ENCODE results near the gene SSR3.
"Not testable (repeated sequence)": the region's sequence is repeated elsewhere in the genome, so short reads cannot be mapped to it uniquely, and the experiment has no call there.

Gene SSR3

DNA sequence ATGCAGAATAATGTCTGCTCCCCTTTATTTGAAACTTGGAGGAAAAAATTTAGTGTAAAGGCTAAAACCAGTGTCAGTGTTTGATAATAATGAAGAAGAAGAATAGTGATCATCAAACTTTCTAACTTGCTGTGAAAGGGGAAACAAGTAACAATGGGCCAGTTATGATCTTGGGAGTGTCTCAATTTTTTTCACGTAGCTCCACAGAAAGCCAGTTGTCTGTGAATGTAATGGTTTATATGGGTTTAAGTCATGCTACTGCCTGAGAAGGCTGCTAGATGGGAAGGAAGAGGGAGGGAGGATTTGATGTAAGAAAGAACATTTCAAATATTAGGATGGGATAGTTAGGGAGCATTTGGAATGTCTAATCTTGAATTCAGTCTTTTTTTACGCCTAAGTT, 21.1 kb upstream of the SSR3 start:
- DNase-seq (ENCODE audit: low read depth) = no peak

DNA sequence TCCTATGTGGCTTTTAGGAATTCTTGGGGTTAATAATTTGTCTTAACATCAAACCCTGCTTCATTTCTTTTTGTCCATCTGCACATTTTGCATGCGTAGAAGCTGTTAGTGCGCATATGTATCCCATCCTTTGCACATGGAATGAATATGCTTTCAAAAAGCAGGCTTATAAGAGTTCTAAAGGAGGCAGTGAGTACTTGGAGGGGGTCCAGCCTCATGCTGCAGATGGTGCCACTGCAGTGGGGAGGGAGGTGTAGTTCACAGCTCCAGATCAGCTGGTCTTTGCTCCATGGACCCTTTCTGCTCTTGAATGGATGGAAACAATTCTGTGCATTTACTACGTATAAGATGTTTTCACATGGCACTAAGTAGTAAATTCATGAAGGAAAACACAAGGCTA, 20.7 kb upstream of the SSR3 start:
- DNase-seq (ENCODE audit: low read depth) = no peak

DNA sequence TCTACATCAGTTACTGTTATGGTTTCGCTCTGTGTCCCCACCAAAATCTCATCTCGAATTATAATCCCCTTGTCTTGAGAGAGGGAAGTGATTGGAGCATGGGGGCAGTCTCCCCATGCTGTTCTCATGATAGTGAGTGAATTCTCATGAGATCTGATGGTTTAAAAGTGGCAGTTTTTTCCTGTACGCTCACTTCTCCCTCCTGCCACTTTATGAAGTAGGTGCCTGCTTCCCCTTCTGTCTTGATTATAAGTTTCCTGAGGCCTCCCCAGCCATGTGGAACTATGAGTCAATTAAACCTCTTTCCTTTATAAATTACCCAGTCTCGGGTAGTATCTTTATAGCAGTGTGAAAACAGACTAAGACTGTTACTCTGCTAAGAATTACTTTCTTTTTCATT, 15.0 kb upstream of the SSR3 start:
- DNase-seq (ENCODE audit: low read depth) = not testable (repeated sequence)

DNA sequence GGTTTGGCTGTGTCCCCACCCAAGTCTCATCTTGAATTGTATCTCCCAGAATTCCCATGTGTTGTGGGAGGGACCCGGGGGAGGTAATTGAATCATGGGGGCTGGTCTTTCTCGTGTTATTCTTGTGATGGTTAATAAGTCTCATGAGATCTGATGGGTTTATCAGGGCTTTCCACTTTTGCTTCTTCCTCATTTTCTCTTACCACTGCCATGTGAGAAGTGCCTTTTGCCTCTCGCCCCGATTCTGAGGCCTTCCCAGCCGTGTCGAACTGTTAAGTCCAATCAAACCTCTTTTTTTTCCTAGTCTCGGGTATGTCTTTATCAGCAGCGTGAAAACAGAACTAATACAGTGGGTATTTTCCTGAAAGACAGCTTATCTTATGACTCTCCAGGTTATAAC, 14.1 kb upstream of the SSR3 start:
- not testable (repeated sequence) for DNase-seq (ENCODE audit: low read depth)

DNA sequence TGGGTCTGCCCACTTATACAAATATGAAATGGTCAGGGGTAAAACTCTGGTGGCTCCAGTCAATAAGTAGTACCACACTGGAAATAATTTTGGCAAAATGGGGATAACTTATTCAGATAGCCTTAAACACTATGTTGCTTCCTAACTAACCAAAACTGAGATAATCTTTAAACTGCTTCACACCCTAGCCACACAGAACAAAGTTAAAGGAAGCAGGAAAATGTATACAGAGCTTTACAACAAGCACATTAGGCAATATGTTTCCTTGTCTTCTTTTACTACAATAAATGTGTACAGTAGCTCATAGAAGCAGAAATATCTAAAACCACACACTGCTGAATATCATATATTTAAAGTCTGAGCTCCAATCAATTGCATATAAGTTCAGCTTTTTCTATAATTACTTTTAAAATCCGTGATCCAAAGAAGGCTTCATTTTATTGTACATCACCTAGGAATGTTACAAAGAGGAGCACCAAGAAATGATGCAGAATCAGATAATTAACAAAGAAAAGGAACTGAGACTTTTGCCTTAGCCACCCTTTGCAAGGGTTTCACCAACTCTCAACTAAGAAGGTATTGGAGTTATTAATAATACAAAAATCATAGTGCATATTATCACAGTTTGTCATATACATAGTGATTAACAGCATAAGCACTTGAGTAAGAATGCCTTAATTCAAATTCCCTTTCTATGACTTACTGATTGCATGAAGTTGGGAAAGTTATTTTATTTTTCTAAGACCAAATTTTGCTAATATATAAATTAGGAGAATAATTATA, 9.2 kb upstream of the SSR3 start:
- no peak for DNase-seq (ENCODE audit: low read depth)

DNA sequence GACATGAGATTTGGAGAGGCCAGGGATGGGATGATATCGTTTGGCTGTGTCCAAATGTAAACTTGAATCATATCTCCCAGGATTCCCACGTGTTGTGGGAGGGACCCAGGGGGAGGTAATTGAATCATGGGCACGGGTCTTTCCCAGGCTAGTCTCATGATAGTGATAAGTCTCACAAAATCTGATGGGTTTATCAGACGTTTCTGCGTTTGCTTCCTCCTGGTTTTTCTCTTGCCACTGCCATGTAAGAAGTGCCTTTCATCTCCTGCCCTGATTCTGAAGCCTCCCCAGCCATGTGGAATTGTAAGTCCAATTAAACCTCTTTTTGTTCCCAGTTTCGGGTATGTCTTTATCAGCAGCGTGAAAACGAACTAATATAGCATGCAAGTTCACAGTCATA, 7.6 kb upstream of the SSR3 start:
- DNase-seq (ENCODE audit: low read depth) = not testable (repeated sequence)

DNA sequence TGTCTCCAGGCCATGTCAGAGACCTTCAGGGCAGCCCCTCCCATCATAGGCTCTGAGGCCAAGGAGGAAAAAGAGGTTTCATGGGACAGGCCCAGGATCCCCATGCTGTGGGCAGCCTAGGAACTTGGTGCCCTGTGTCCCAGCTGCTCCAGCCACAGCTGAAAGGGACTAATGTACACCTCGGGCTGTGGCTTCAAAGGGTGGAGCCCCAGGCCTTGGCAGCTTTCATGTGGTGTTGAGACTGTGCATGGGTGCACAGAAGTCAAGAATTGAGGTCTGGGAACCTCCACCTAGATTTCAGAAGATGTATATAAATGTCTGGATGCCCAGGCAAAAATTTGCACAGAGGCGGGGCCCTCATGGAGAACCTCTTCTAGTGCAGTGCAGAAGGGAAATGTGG, 6.6 kb upstream of the SSR3 start:
- DNase-seq (ENCODE audit: low read depth) = no peak

DNA sequence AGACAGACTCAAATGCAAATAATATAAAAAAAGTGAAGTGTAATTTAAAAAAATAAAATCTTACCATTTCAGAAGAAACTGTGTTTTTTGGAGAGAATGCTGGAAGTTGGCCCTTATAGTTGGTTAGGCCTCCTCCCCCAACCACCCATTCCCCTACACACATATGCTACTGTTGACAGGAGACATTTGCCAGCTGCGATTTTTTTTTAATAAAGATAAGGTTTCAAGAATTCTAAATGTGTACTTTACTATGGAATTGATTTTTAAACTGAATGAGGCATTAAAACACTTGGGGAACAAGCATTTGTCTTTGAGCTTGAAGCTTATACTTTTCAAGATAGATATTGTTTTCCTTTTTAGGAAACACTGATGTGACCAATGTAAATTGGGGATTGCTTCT, 4.4 kb upstream of the SSR3 start:
- no peak for DNase-seq (ENCODE audit: low read depth)

DNA sequence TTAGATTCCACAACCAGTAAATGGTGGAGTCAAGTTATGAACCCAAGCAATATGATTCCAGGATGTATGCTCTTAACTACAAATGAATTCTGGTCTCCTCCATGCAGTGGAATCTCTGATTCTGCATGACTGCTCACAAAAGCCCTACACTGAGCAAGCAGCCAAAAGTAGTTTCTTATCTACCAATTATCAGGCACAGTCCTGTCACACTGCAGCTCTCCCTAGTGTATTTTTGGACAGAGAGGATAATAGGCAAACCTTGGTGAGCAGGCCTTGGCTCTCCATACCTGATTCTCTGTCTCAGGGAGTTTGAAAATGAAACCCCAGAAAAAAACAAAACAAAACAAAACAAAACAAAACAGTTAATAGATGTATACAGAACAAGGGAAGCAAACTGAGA, 3.5 kb upstream of the SSR3 start:
- DNase-seq (ENCODE audit: low read depth) = no peak

DNA sequence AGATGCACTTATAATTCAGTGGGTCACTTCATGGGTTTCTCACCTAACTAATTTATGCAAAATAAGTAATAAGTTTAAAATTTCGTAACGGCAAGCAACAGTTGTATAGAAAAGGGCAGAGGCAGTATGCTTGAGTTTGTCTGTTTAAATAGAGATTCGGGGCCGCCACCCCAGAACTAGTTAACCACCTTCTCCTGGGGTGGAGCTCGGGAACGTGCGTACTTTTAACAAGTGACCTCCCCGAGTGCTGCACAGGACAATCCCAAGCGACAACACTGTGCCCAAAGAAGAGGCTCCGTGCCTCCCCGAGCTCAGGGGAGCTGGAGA, 439 bp downstream of the SSR3 start:
- no peak for DNase-seq (ENCODE audit: low read depth)

DNA sequence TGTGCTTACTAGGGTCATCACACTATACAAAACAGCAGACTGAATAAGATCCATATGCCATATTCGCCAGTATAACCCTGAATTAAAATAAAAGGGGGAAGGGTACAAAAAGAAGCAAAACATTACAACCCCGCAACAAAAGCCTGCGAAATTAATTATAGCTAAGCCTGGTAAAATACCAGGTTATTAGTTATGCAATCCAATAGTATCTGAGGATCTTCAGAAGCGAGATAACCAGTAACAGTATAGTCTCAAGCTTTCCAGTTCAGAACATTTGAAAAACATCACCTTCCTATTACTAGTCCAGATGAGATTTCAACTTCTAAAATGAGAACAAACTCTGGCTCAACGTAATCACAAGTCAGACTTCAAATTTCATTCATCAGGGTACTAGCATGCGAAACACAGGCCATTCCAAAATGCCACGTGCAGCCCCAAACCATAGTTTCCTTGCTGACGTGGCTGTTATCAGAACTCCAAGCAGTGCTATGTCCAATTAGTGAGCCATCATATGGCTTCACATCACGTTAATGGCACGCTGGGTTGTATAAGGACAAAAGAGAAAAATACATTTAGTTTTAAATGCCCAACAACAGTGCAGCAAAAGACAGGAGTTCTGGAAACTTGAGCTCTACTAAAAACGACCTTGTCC, 1.1 kb downstream of the SSR3 start:
- DNase-seq (ENCODE audit: low read depth) = peak; percentile 89

DNA sequence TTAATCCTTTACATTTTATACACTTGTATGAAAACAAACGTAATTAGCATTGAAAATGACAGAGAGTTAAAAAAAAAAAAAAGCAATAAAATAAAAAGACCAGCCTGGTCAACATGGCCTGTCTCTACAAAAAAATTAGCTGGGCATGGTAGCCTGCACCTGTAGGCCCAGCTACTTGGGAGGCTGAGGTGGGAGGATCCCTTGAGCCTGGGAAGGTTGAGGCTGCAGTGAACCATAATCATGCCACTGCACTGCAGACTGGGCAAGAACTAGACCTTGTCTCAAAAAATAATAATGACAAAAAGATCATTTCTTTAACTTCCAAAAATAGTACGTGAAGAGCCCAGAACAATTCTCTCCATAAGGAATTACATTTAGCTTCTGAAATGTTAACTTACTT, 1.9 kb downstream of the SSR3 start:
- no peak for DNase-seq (ENCODE audit: low read depth)

DNA sequence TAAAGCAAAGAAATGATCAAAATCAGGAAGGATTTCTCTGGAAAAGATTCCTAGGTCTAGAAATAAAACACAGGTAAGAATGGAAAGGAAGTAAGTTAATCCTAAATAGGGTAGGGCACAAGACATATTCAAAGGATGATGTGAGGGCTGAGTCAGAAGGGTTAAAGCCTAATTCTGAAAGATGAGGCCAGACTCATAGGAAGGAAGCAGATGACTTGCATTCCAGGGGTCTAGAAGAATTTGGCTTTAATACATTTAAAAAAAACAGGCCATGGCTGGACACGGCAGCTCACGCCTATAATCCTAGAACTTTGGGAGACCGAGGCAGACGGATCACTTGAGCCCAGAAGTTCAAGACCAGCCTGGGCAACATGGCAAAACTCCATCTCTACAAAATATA, 3.2 kb downstream of the SSR3 start:
- peak; percentile 94 for DNase-seq (ENCODE audit: low read depth)

DNA sequence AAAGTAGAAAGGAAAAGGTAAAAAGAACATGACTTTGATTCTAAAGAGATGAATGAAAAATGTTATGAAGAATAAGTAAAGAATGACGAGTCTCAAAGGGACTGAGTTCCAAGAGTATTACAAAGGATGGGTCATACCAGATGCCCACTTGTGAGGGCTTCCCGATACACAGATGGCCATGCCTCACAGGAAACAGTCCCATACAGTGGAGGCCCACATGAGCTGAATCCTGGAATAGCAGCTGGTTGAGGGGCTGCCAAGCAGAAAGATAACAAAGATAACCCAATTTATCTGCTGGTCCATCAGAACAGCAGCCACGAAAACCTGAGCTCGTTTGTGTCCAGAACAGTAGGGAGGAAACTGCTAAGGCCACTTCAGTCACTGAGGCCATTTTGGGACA, 3.7 kb downstream of the SSR3 start:
- DNase-seq (ENCODE audit: low read depth) = peak; percentile 74

DNA sequence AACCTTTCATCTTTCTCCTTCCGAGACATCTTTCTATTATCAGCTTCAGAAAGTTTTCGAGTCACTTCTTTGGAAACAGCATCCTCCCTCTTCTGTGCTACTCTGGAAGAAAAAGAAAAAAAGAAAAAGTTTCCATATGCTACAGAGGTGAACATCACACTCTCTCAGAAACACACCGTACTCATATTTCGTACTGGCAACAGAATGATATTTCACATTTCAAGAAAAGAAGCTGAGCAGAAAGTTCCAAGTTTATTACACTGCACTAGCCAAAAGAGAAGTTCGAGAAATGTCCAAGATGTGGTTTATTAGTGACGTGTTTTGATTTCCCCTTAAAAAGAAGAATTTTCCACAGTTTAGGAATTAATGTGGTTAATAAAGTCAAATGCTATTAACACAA, 6.0 kb downstream of the SSR3 start:
- no peak for DNase-seq (ENCODE audit: low read depth)

DNA sequence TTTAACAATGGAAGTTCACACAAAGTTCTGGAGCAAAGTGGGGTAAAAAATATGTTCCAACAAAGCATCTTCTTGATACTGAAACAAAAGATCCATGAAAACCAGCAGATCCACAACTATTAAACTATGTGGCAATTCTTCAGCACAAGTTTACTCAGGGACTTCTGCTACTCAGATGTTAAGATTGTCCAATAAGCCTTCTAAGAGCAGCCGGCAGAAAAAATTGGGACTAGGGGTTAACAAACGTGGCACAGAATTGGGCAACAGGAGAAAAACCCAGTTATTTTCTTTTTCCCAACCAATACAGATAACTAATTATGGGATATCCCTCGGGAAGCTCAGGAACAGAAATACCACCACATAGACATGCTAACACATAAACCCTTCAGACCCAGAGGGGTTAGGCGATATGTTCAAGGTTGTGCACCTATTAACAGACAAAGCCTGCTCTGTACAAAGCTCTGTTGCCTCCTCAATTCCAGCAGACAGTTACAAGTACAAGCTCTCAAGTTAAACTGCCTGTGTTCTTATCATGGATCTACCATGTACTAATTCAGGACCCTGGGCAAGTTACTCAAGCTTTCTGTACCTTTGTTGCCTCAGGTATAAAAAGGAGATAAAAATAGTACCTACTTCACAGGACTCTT, 6.8 kb downstream of the SSR3 start:
- peak; percentile 22 for DNase-seq (ENCODE audit: low read depth)

DNA sequence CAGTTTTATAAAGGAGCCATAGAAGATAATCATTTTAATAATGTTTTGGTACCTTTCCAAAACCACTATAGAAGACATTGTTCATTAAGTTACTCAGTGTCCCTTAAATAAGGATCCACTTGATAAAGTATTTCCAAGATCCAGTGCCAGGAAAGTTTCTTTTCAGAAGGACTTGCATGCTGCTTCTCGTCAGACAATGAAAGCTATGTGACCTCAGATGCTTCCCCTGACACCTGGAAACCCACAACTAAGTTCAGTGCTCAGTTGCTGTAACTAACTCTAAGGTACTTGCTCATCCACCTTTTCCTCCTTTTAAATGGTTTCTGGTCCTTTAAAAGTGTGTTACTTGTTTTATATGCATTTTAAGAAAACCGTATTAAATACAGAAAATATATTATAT, 7.3 kb downstream of the SSR3 start:
- peak; percentile 57 for DNase-seq (ENCODE audit: low read depth)

DNA sequence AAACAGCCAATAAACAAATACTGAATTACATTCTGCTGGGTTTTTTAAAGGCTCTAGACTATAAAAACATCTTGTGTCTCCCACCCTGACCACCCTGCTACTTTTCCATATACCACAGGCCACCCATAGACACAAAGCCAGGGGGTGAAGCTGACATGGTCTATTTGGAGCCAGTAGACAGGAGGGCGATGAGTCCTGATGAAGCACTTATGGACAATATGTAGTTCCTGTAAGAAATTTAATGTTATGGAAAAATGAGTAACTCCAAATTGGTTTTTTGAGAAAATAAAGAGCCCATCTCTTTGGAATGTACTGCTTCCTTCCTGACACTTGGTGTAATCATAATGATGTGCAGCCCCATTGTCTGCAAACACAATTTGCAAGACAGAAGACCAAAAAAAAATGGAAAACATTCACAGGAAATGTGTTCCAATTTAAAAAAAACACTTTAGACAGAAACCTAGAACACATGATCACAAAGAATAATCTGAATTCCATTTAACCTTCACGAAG, 11.8 kb downstream of the SSR3 start:
- DNase-seq (ENCODE audit: low read depth) = peak; percentile 29

DNA sequence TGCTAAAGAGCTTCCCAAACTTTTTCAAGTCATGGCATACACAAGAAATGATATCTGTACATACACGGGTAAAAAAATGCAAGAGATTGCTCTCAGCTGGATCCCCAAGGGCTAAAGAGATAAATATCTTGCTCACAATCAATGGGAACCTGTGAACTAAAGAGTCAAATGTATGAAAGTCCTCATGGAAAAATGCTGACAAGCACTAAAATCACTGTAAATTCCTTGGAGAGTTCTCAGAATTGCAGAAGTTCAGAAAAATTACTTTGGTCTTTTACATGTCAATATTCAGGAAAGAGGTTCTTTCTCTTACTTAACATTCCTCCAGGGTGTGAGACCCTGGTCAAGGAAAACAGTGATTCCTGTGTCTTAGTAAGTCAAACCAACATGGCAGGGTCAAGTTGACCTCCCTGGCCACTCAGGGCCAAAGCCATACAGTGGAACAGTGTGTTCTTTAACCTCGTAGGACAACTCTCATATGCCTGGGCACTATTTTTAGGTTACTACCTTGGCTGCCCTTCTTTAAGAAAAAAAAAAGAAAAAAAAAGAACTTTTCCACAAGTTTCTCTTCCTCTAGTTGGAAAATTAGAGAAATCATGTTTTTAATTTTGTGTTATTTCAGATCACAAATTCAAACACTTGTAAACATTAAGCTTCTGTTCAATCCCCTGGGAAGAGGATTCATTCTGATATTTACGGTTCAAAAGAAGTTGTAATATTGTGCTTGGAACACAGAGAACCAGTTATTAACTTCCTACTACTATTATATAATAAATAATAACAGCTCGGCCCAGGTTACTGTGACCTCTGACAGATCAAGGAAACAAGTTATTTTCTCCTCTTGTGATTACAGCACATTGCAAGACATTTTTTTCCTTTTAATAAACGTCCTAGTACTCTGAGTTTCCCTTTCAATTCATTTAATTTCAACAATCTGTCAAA, 12.5 kb downstream of the SSR3 start:
- DNase-seq (ENCODE audit: low read depth) = no peak

DNA sequence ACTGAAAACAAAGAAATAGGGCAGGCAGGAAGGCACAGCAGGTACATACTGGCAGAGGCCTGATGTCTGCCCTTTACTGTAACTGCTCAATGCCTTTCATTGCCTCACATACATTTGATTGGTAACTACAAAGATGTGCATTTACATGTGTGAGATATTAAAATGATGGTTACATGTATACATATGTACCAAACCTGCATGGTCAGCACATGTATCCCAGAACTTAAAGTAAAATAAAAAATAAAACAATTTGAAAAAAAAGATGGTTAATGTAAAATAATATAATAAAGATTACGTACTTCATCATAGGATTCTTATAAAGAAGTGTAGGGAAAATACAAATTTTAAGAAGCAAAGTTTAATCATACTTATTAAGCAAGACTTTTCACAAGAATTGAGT, 15.1 kb downstream of the SSR3 start:
- DNase-seq (ENCODE audit: low read depth) = no peak

DNA sequence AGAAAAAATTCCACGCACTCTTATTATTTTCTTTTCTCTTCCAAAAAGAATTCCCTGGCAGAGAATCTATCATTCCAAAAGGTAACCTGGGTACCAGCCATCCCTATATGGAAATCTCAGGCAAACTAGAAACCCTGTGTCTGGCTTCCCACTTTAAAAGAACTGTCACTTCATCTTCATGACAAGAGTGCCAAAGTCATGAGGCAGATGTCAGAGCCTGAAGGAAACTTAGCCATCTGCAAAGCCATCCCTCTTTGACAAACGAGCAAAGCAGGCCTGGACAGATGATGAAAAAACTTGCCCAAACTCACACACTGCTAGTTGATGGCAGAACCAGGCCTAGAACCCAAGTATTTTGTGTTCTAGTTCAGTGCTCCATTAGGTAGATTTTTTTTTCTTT, 15.9 kb downstream of the SSR3 start:
- DNase-seq (ENCODE audit: low read depth) = no peak
